Testis (tissue), 2 donors: Measurements from ENCODE around the gene APOBEC3F.
"Not testable (repeated sequence)": the region's sequence is repeated elsewhere in the genome, so short reads cannot be mapped to it uniquely, and the experiment has no call there.

Experiments used
- POLR2A ChIP-seq: fragments of 450-650 bp; IDR thresholded peaks from one replicate; pipeline ENCODE4 v1.6.1; 2017; ENCODE audit warnings: antibody characterized with exemption, mild to moderate bottlenecking, moderate library complexity
- TF ChIP-seq, protein P1 (sequence below), 3 experiments: fragments of 450-650 bp in 2 of 3; fragments of 200-600 bp in 1 of 3; sonication (generic) in 1 of 3; IDR thresholded peaks; one replicate each; pipeline ENCODE4 v1.5.1; 2016 to 2019; ENCODE audit warnings: antibody characterized with exemption in 3 of 3, mild to moderate bottlenecking in 2 of 3, moderate library complexity in 1 of 3

DNA sequence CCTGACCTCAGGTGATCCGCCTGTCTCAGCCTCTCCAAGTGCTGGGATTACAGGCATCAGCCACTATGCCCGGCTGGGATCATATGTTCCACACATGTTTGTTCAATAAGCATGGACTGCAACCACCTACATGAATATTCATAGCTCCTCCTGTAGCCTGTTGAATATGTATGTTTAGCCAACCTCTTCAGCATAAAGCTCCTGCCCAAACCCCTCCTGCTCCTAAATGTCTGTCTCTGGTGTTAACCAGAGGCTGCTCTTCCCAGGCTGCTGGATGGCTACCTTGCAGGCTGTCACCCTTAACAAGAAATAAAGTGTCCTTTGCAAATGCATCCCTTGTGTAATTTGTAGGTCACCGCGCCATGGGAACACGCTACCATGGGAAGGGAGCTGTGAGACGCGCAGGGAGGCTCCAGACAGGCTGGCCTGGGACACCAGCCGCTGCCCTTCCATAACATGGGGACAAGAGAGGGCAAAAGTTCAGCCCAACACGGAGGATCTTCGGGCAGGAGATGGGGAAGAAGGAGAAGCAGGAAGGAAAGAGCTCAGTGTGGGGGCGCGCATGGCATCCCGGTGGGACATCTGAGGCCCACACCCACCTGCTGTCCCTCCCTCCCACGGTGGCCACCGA is 20.5 kb upstream of the APOBEC3F start:
- TF ChIP-seq, protein P1, sequence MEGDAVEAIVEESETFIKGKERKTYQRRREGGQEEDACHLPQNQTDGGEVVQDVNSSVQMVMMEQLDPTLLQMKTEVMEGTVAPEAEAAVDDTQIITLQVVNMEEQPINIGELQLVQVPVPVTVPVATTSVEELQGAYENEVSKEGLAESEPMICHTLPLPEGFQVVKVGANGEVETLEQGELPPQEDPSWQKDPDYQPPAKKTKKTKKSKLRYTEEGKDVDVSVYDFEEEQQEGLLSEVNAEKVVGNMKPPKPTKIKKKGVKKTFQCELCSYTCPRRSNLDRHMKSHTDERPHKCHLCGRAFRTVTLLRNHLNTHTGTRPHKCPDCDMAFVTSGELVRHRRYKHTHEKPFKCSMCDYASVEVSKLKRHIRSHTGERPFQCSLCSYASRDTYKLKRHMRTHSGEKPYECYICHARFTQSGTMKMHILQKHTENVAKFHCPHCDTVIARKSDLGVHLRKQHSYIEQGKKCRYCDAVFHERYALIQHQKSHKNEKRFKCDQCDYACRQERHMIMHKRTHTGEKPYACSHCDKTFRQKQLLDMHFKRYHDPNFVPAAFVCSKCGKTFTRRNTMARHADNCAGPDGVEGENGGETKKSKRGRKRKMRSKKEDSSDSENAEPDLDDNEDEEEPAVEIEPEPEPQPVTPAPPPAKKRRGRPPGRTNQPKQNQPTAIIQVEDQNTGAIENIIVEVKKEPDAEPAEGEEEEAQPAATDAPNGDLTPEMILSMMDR (IDR thresholded peaks at IDR 0.05): not testable (repeated sequence)
- not testable (repeated sequence) for TF ChIP-seq POLR2A
